Measurements from ENCODE around the gene TOP3A. TPM values are rescaled to one million over a fixed set of nuclear protein-coding genes. Genes with fewer than 3 reads are reported as not detected.
A peak's percentile ranks its signal among the peaks of the same experiment; 100 is the strongest.

The TOP3A gene
- total and polyA plus RNA-seq, 2 of the 4 experiments (the other 2 are of a cell fraction) = 13.4 to 21.3 TPM

- ChIA-PET CTCF (no interaction called here), POLR2A (ENCODE audit: unreplicated experiment) (no interaction called here)
- no TSS peak for BruUV-seq (replicated peaks)
Observed at GRCh38 chr17:18251204-18251603, 63.6 kb downstream of the TOP3A start.

More at GRCh38 chr17:18251204-18251603, 63.6 kb downstream of the TOP3A start:
- H2BK15ac ChIP-seq (ENCODE audit: low read depth, low read length) = no peak overlapping the region
- no peak overlapping the region for H3K18ac ChIP-seq (ENCODE audit: low read depth, low read length)
- H3K36me3 ChIP-seq (ENCODE audit: control insufficient read depth, insufficient read depth, low read length) = peaks cover 88% of the 10 kb centered on the region
- H3K79me1 ChIP-seq (ENCODE audit: low read depth in 1 of 2, low read length in 2 of 2) = peaks cover 8 to 44% of the 10 kb centered on the region in 2 experiments
- no peak overlapping the region for H4K8ac ChIP-seq (ENCODE audit: low read depth in 2 of 2, low read length in 2 of 2)
- no peaks in the 10 kb centered on the region for H3K9me1 ChIP-seq (ENCODE audit: insufficient read depth, low read length)
- DNase-seq (no peak), ATAC-seq (ENCODE audit: low read depth) (no peak)
- no peak overlapping the region for H4K91ac ChIP-seq (ENCODE audit: insufficient read depth, low read depth, low read length)
- no peak overlapping the region for H3K9ac ChIP-seq (ENCODE audit: low read depth, low read length)
- in situ Hi-C loops (cut with MboI; ENCODE audit: low sequenced_read_pairs) (no loop called here), intact Hi-C loops (cut with micrococcal nuclease) (no loop called here), dilution Hi-C loops (cut with HindIII; ENCODE audit: low sequenced_read_pairs, unreplicated experiment) (no loop called here)
- no peaks in the 10 kb centered on the region for H3K27me3 ChIP-seq (ENCODE audit: control insufficient read depth, insufficient read depth, low read length)
- H2AK5ac ChIP-seq (ENCODE audit: low read depth, low read length) = no peak overlapping the region
- H3K9me3 ChIP-seq (ENCODE audit: control insufficient read depth, insufficient read depth, low read length) = no peaks in the 10 kb centered on the region
- no peak overlapping the region for H2BK5ac ChIP-seq (ENCODE audit: low read depth, low read length, poor library complexity, severe bottlenecking)
- H3K4me2 ChIP-seq (ENCODE audit: low read depth, low read length) = no peak overlapping the region
- peaks cover 29% of the 10 kb centered on the region for H4K20me1 ChIP-seq (ENCODE audit: insufficient read depth, low read length)
- TF ChIP-seq NFE2L2 (IDR thresholded peaks at IDR 0.05; ENCODE audit: low read depth, low read length) = no peak
- no peak overlapping the region for H3K4me3 ChIP-seq (ENCODE audit: insufficient read depth, low read depth, low read length)
- H2BK120ac ChIP-seq (ENCODE audit: low read depth, low read length) = no peak overlapping the region
- H3K27ac ChIP-seq (ENCODE audit: insufficient read depth, low read length) = no peak overlapping the region
- no peak overlapping the region for H2BK20ac ChIP-seq (ENCODE audit: low read depth, low read length)
- no peak overlapping the region for H3K14ac ChIP-seq (replicated peaks; ENCODE audit: low read depth, low read length)
- WGBS, 2 experiments (ENCODE audit: extremely low coverage in 2 of 2, insufficient read length in 1 of 2) = 90% methylated on average over 6 of the region's 15 CpGs; no CpG with 5 or more reads in 1 of the 2 experiments
- no peak overlapping the region for H4K5ac ChIP-seq (ENCODE audit: low read depth, low read length)
- H2AFZ ChIP-seq (replicated peaks; ENCODE audit: low read length, poor library complexity) = no peak overlapping the region
- H3K4ac ChIP-seq (ENCODE audit: low read depth, low read length) = no peak overlapping the region
- H2AK9ac ChIP-seq (replicated peaks; ENCODE audit: low read depth, low read length, poor library complexity) = peak overlapping the region; percentile 58
- no peak overlapping the region for H3K23ac ChIP-seq (ENCODE audit: low read depth, low read length)
- H3K56ac ChIP-seq (ENCODE audit: extremely low read depth, insufficient read depth, low read length) = no peak overlapping the region
- H3K4me1 ChIP-seq (ENCODE audit: control insufficient read depth, insufficient read depth, low read length) = no peaks in the 10 kb centered on the region

Measured in IMR-90 (cell line).